HEK293 (cell line): ENCODE data around the gene ATF1.
A peak's percentile ranks its signal among the peaks of the same experiment; 100 is the strongest.

ENCODE experiments used
- CTCF ChIA-PET: fragments of 350-600 bp; formaldehyde crosslinking; extraction: SDS; loops from one replicate; lab custom pipeline; 2021; ENCODE audit warnings: antibody characterized with exemption; lab: Yijun Ruan, JAX
- POLR2A ChIA-PET: fragments of 300-600 bp; formaldehyde crosslinking; extraction: SDS; loops from one replicate; lab custom pipeline; 2020; ENCODE audit warnings: antibody characterized with exemption, inconsistent platforms; lab: Yijun Ruan, JAX
- H3K27ac ChIP-seq: fragments of 200-500 bp; sonication (Bioruptor generic); 2 replicates; pipeline ENCODE4 v1.5.1; 2014; ENCODE audit warnings: low read depth, low read length, control low read depth, inconsistent platforms; ENCODE audit errors: extremely low read depth
- H3K36me3 ChIP-seq, 2 experiments: fragments of 200-500 bp in 1 of 2; sonication (Bioruptor generic) in 1 of 2; 1 replicate in 1 of 2; 2 replicates in 1 of 2; pipeline ENCODE4 v1.5.1; 2014 to 2017; ENCODE audit warnings: inconsistent platforms in 2 of 2, low read length in 2 of 2; ENCODE audit not compliant: control insufficient read depth in 2 of 2, insufficient read depth in 1 of 2
- H3K4me1 ChIP-seq: fragments of 200-500 bp; sonication (Bioruptor generic); 2 replicates; pipeline ENCODE4 v1.5.1; 2014; ENCODE audit warnings: mild to moderate bottlenecking, low read length, inconsistent platforms; ENCODE audit not compliant: control insufficient read depth, insufficient read depth
- H3K4me3 ChIP-seq: 2 replicates; pipeline ENCODE4 v1.5.1; 2011; ENCODE audit warnings: low read depth, mild to moderate bottlenecking, control low read depth, low read length, moderate library complexity
- H3K9me3 ChIP-seq: fragments of 200-500 bp; sonication (Bioruptor generic); 2 replicates; pipeline ENCODE4 v1.5.1; 2014; ENCODE audit warnings: low read depth, low read length, inconsistent platforms; ENCODE audit not compliant: control insufficient read depth, insufficient read depth
- ATF2 ChIP-seq: fragments of 450-650 bp; formaldehyde crosslinking; IDR thresholded peaks from 2 replicates; pipeline ENCODE4 v1.5.1; 2016; ENCODE audit warnings: missing biosample characterization, missing genetic modification characterization, low read depth
- BCL11B ChIP-seq: fragments of 450-650 bp; formaldehyde crosslinking; IDR thresholded peaks from 2 replicates; pipeline ENCODE4 v1.5.1; 2016; ENCODE audit warnings: low read depth, missing biosample characterization, missing genetic modification characterization
- GLIS1 ChIP-seq: fragments of 450-650 bp; formaldehyde crosslinking; IDR thresholded peaks from 2 replicates; pipeline ENCODE4 v1.5.1; 2016; ENCODE audit warnings: missing biosample characterization, missing genetic modification characterization
- IKZF3 ChIP-seq: fragments of 450-650 bp; IDR thresholded peaks from 2 replicates; pipeline ENCODE4 v1.5.0; 2018; ENCODE audit warnings: missing biosample characterization, mild to moderate bottlenecking, missing genetic modification characterization, moderate library complexity
- PBX3 ChIP-seq: sonication (generic); formaldehyde crosslinking; IDR thresholded peaks from 2 replicates; pipeline ENCODE4 v1.8.1; 2022; ENCODE audit warnings: mild to moderate bottlenecking, moderate library complexity, missing genetic modification reagents
- SP3 ChIP-seq: fragments of 450-650 bp; formaldehyde crosslinking; IDR thresholded peaks from 2 replicates; pipeline ENCODE4 v1.5.1; 2016; ENCODE audit warnings: missing biosample characterization, missing genetic modification characterization
- TCF7L2 ChIP-seq: IDR thresholded peaks from 2 replicates; pipeline ENCODE4 v1.6.1; 2011; ENCODE audit warnings: low read depth, mild to moderate bottlenecking, inconsistent platforms, low read length, moderate library complexity, borderline replicate concordance
- YY1 ChIP-seq: fragments of 450-650 bp; formaldehyde crosslinking; IDR thresholded peaks from 2 replicates; pipeline ENCODE4 v1.5.1; 2018; ENCODE audit warnings: missing biosample characterization, missing genetic modification characterization
- ZBTB17 ChIP-seq: fragments of 450-650 bp; formaldehyde crosslinking; IDR thresholded peaks from 2 replicates; pipeline ENCODE4 v1.5.1; 2016; ENCODE audit warnings: missing biosample characterization, missing genetic modification characterization
- ZFHX2 ChIP-seq: fragments of 450-650 bp; formaldehyde crosslinking; conservative IDR thresholded peaks from 2 replicates; pipeline ENCODE4 v1.5.1; 2016; ENCODE audit warnings: missing biosample characterization, missing genetic modification characterization
- ZNF112 ChIP-seq: fragments of 450-650 bp; formaldehyde crosslinking; IDR thresholded peaks from 2 replicates; pipeline ENCODE4 v1.5.0; 2017; ENCODE audit warnings: missing biosample characterization, missing genetic modification characterization
- ZNF121 ChIP-seq: fragments of 450-650 bp; formaldehyde crosslinking; IDR thresholded peaks from 2 replicates; pipeline ENCODE4 v1.5.1; 2016; ENCODE audit warnings: missing biosample characterization, missing genetic modification characterization
- ZNF146 ChIP-seq: fragments of 450-650 bp; formaldehyde crosslinking; IDR thresholded peaks from 2 replicates; pipeline ENCODE4 v1.5.1; 2016; ENCODE audit warnings: missing biosample characterization, missing genetic modification characterization
- ZNF221 ChIP-seq: fragments of 450-650 bp; formaldehyde crosslinking; IDR thresholded peaks from 2 replicates; pipeline ENCODE4 v1.5.1; 2017; ENCODE audit warnings: missing biosample characterization, missing genetic modification characterization, borderline replicate concordance
- ZNF416 ChIP-seq: fragments of 450-650 bp; formaldehyde crosslinking; IDR thresholded peaks from 2 replicates; pipeline ENCODE4 v1.5.1; 2016; ENCODE audit warnings: missing biosample characterization, missing genetic modification characterization
- ZNF433 ChIP-seq: fragments of 450-650 bp; formaldehyde crosslinking; IDR thresholded peaks from 2 replicates; pipeline ENCODE4 v1.5.1; 2016; ENCODE audit warnings: missing biosample characterization, missing genetic modification characterization, low read depth
- ZNF514 ChIP-seq: fragments of 450-650 bp; formaldehyde crosslinking; IDR thresholded peaks from 2 replicates; pipeline ENCODE4 v1.5.1; 2016; ENCODE audit warnings: missing biosample characterization, missing genetic modification characterization
- ZNF555 ChIP-seq: fragments of 450-650 bp; formaldehyde crosslinking; conservative IDR thresholded peaks from 2 replicates; pipeline ENCODE4 v1.5.1; 2017; ENCODE audit warnings: missing biosample characterization, mild to moderate bottlenecking, missing genetic modification characterization, inconsistent platforms
- ZNF600 ChIP-seq: fragments of 450-650 bp; formaldehyde crosslinking; IDR thresholded peaks from 2 replicates; pipeline ENCODE4 v1.5.1; 2016; ENCODE audit warnings: missing biosample characterization, missing genetic modification characterization
- ZNF623 ChIP-seq: fragments of 450-650 bp; formaldehyde crosslinking; IDR thresholded peaks from 2 replicates; pipeline ENCODE4 v1.5.1; 2016; ENCODE audit warnings: missing biosample characterization, missing genetic modification characterization
- ZNF654 ChIP-seq: fragments of 450-650 bp; formaldehyde crosslinking; IDR thresholded peaks from 2 replicates; pipeline ENCODE4 v1.5.1; 2016; ENCODE audit warnings: low read depth, missing biosample characterization, missing genetic modification characterization
- ZNF677 ChIP-seq: fragments of 450-650 bp; IDR thresholded peaks from 2 replicates; pipeline ENCODE4 v1.5.0; 2018; ENCODE audit warnings: missing biosample characterization, mild to moderate bottlenecking, missing genetic modification characterization, moderate library complexity
- ZNF701 ChIP-seq: fragments of 450-650 bp; formaldehyde crosslinking; IDR thresholded peaks from 2 replicates; pipeline ENCODE4 v1.5.1; 2016; ENCODE audit warnings: missing biosample characterization, missing genetic modification characterization
- ZNF704 ChIP-seq: fragments of 450-650 bp; formaldehyde crosslinking; IDR thresholded peaks from 2 replicates; pipeline ENCODE4 v1.5.1; 2016; ENCODE audit warnings: missing biosample characterization, missing genetic modification characterization
- ZNF747 ChIP-seq: fragments of 450-650 bp; formaldehyde crosslinking; IDR thresholded peaks from 2 replicates; pipeline ENCODE4 v1.5.1; 2016; ENCODE audit warnings: missing biosample characterization, missing genetic modification characterization
- ZNF777 ChIP-seq: fragments of 450-650 bp; formaldehyde crosslinking; IDR thresholded peaks from 2 replicates; pipeline ENCODE4 v1.5.1; 2017; ENCODE audit warnings: missing biosample characterization, missing genetic modification characterization, borderline replicate concordance
- ZSCAN23 ChIP-seq: fragments of 450-650 bp; formaldehyde crosslinking; IDR thresholded peaks from 2 replicates; pipeline ENCODE4 v1.5.1; 2016; ENCODE audit warnings: missing biosample characterization, missing genetic modification characterization
- TF ChIP-seq, protein P1 (sequence below): fragments of 450-650 bp; formaldehyde crosslinking; IDR thresholded peaks from 2 replicates; pipeline ENCODE4 v1.5.1; 2016; ENCODE audit warnings: missing biosample characterization, missing genetic modification characterization
- TF ChIP-seq, protein P2 (sequence below): fragments of 450-650 bp; formaldehyde crosslinking; IDR thresholded peaks from 2 replicates; pipeline ENCODE4 v1.5.1; 2016; ENCODE audit warnings: missing biosample characterization, missing genetic modification characterization
- TF ChIP-seq, protein P3 (sequence below): fragments of 450-650 bp; formaldehyde crosslinking; IDR thresholded peaks from 2 replicates; pipeline ENCODE4 v1.5.1; 2016; ENCODE audit warnings: missing biosample characterization, missing genetic modification characterization

ATF1 gene

DNA sequence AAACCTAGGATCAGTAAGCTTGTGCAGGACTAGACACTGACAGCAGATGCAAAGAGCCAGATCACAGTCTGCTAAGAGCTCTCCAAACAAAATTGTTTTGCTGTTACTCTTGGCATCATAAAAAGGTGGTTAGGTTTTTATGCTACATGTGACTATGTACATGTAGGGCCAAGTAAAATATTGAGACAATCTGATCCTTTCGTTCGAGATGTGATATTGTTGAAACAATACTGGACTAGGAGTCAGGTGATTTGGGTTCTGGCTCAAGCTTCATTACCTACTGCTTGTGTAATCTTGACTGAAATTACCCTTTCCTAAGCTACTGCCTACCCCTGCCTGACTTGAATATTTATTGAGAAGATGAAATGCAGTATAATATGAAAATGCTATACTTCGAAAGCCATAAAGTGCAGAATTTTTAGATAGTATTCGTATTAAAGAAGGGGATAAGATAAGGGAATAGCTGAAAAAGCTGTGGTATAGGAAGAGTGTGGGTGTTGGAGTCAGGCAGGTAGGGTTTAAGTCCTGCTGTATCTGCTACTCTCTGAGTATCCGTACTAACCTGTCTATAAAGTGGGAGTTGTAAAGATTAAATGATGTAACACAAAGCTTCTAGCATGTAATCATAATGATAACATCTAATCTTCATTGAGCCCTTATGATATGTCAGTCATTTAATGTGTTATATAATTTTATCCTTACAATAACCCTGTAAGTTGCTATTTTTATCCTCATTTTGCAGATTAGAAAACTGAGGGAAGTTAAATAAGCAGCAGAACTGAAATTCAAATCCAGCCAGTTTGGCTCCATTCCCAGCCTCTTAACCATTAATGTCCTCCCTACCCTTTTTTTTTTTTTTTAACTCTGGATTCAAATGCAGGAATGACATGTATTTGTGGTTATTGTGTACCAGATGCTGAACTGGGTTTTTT lies 38.6 kb upstream of the ATF1 start:
- peaks cover 10% of the 10 kb centered on the region for H3K4me1 ChIP-seq
- H3K36me3 ChIP-seq, result peaks cover 9 to 66% of the 10 kb centered on the region in 2 experiments; a peak in 2 of 3 replicates
- no peak overlapping the region for H3K4me3 ChIP-seq
- H3K9me3 ChIP-seq, result no peaks in the 10 kb centered on the region
- ChIA-PET POLR2A (no interaction called here), CTCF (interaction anchor here (0.5 to 1.5 kb wide), 4 partner anchors 10 to 949 kb away, joined by 3 to 4 read pairs (median 4); partner anchors contain the start of gene DIP2B)
- peak overlapping the region; percentile 2; the same call in 1 of the 2 replicates for H3K27ac ChIP-seq
- TF ChIP-seq ZNF777 (tag by site-specific recombination) (no peak), ZFHX2 (tag by site-specific recombination) (peak; percentile 25; the same call in 1 of the 2 replicates), ZNF600 (tag by site-specific recombination) (peak; percentile 94), ZNF654 (tag by site-specific recombination) (no peak), ZSCAN23 (0 out of 2 replicates have a peak, but pooled peaks have one; percentile 37), ZNF747 (tag by site-specific recombination) (no peak), YY1 (tag by site-specific recombination) (no peak), ZNF677 (no peak), ZNF146 (tag by site-specific recombination) (no peak), ZNF416 (no peak), ZNF514 (no peak), PBX3 (CRISPR knock-in tag) (no peak), ZNF121 (no peak), ZNF704 (tag by site-specific recombination) (no peak), ZNF555 (tag by site-specific recombination) (no peak), ZNF433 (tag by site-specific recombination) (no peak), SP3 (tag by site-specific recombination) (no peak; the same call in 1 of the 2 replicates), ATF2 (tag by site-specific recombination) (0 out of 2 replicates have a peak, but pooled peaks have one; percentile 38), IKZF3 (tag by site-specific recombination) (no peak), ZNF221 (tag by site-specific recombination) (no peak), ZNF701 (no peak), TCF7L2 (no peak), GLIS1 (tag by site-specific recombination) (no peak), ZBTB17 (tag by site-specific recombination) (peak; percentile 89), ZNF623 (tag by site-specific recombination) (no peak), BCL11B (tag by site-specific recombination) (peak; percentile 87), ZNF112 (tag by site-specific recombination) (no peak)
- TF ChIP-seq, protein P1, sequence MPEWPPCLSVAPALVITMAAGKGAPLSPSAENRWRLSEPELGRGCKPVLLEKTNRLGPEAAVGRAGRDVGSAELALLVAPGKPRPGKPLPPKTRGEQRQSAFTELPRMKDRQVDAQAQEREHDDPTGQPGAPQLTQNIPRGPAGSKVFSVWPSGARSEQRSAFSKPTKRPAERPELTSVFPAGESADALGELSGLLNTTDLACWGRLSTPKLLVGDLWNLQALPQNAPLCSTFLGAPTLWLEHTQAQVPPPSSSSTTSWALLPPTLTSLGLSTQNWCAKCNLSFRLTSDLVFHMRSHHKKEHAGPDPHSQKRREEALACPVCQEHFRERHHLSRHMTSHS (tag by site-specific recombination), result no peak
- TF ChIP-seq, protein P2, sequence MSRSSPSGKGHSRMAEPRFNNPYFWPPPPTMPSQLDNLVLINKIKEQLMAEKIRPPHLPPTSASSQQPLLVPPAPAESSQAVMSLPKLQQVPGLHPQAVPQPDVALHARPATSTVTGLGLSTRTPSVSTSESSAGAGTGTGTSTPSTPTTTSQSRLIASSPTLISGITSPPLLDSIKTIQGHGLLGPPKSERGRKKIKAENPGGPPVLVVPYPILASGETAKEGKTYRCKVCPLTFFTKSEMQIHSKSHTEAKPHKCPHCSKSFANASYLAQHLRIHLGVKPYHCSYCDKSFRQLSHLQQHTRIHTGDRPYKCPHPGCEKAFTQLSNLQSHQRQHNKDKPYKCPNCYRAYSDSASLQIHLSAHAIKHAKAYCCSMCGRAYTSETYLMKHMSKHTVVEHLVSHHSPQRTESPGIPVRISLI (tag by site-specific recombination), result peak; percentile 44; the same call in 1 of the 2 replicates
- TF ChIP-seq, protein P3, sequence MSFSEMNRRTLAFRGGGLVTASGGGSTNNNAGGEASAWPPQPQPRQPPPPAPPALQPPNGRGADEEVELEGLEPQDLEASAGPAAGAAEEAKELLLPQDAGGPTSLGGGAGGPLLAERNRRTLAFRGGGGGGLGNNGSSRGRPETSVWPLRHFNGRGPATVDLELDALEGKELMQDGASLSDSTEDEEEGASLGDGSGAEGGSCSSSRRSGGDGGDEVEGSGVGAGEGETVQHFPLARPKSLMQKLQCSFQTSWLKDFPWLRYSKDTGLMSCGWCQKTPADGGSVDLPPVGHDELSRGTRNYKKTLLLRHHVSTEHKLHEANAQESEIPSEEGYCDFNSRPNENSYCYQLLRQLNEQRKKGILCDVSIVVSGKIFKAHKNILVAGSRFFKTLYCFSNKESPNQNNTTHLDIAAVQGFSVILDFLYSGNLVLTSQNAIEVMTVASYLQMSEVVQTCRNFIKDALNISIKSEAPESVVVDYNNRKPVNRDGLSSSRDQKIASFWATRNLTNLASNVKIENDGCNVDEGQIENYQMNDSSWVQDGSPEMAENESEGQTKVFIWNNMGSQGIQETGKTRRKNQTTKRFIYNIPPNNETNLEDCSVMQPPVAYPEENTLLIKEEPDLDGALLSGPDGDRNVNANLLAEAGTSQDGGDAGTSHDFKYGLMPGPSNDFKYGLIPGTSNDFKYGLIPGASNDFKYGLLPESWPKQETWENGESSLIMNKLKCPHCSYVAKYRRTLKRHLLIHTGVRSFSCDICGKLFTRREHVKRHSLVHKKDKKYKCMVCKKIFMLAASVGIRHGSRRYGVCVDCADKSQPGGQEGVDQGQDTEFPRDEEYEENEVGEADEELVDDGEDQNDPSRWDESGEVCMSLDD, result no peak
